ENCODE measurements around the gene IFNA13.

DNA sequence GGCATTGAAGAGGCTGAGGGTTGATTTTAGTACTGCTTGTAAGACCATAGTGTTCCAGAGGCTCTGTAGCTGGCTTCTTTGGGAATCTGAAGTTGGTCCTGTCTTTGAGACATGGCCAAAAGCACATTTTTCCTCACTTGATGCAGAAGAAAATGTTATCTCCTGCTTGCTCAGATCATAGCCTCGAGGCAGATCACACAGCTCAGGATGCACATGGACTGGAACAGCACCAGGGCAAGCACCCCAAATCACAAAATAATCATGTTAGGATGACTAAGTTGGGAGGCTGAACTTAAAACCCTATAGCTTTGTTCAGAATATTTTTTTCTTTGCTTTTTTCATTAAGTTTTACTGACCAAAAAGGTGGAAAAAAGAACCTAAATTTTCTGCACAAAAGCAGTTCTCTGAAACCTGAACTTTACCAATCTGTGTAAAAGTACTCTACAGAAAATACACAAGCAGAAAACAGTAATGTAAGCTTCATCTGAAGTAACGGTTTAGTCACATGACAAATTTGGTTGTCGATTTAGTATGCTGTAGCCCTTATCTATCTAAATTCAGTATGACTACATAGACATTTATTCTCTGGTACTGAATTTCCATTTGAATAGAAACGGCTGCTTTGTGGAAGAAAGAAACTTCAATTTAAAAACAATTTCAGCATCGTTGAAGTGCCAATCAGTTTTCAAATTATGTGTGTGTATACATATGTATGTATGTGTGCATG lies 36.0 kb downstream of the IFNA13 start:
- TF ChIP-seq CTCF (IDR thresholded peaks at IDR 0.05) (no peak), POLR2AphosphoS5 (IDR thresholded peaks at IDR 0.05) (no peak), POLR2A (IDR thresholded peaks at IDR 0.05) (no peak), EP300 (IDR thresholded peaks at IDR 0.05) (no peak)
